KBM-7 (cell line): ENCODE results near the gene GLRA3.
"Not testable (repeated sequence)": the region's sequence is repeated elsewhere in the genome, so short reads cannot be mapped to it uniquely, and the experiment has no call there.

Source experiments
- DNase-seq: peaks from one replicate; pipeline ENCODE4 v3.0.0-alpha.2; 2015
- in situ Hi-C: fragments of 300-500 bp; cut with MboI; formaldehyde crosslinking; loops from 2 replicates; pipeline ENCODE4 v1.14.3; 2020; ENCODE audit warnings: low sequenced_read_pairs, low pct_unique_long_range_greater_than_20kb, mixed read lengths

Gene GLRA3

GRCh38 chr4:174826660-174827059 lies 2.4 kb downstream of the GLRA3 start:
- in situ Hi-C loops, result no loop called here
- DNase-seq, result no peak

GRCh38 chr4:174815282-174815681 lies 13.8 kb downstream of the GLRA3 start:
- DNase-seq, result no peak
- in situ Hi-C loops, result no loop called here

- in situ Hi-C loops, result no loop called here
- no peak for DNase-seq
Observed at GRCh38 chr4:174813292-174813691, 15.8 kb downstream of the GLRA3 start.

- in situ Hi-C loops, result no loop called here
- no peak for DNase-seq
Observed at GRCh38 chr4:174810834-174811233, 18.2 kb downstream of the GLRA3 start.

GRCh38 chr4:174808836-174809235 lies 20.2 kb downstream of the GLRA3 start:
- no peak for DNase-seq
- in situ Hi-C loops, result no loop called here

- no peak for DNase-seq
- in situ Hi-C loops, result no loop called here
Observed at GRCh38 chr4:174808119-174808518, 20.9 kb downstream of the GLRA3 start.

GRCh38 chr4:174805746-174806145 lies 23.3 kb downstream of the GLRA3 start:
- no peak for DNase-seq
- in situ Hi-C loops, result no loop called here

- in situ Hi-C loops, result no loop called here
- DNase-seq, result no peak
Observed at GRCh38 chr4:174794543-174795094, 34.4 kb downstream of the GLRA3 start.

GRCh38 chr4:174789657-174790056 lies 39.4 kb downstream of the GLRA3 start:
- no peak for DNase-seq
- in situ Hi-C loops, result no loop called here

GRCh38 chr4:174778274-174778986 lies 50.6 kb downstream of the GLRA3 start:
- DNase-seq, in situ Hi-C loops: not testable (repeated sequence)

GRCh38 chr4:174775366-174775765 lies 53.7 kb downstream of the GLRA3 start:
- in situ Hi-C loops, result no loop called here

GRCh38 chr4:174764105-174764729 lies 64.8 kb downstream of the GLRA3 start:
- in situ Hi-C loops, result no loop called here
- DNase-seq, result peak; percentile 33

More at GRCh38 chr4:174775366-174775765, 53.7 kb downstream of the GLRA3 start:
- DNase-seq, result no peak

GRCh38 chr4:174763454-174764104 lies 65.5 kb downstream of the GLRA3 start:
- no peak for DNase-seq
- in situ Hi-C loops, result no loop called here

GRCh38 chr4:174761451-174761850 lies 67.6 kb downstream of the GLRA3 start:
- in situ Hi-C loops, result no loop called here
- DNase-seq, result no peak

GRCh38 chr4:174757736-174758135 lies 71.3 kb downstream of the GLRA3 start:
- no peak for DNase-seq
- in situ Hi-C loops, result no loop called here

GRCh38 chr4:174753021-174753420 lies 76.0 kb downstream of the GLRA3 start:
- in situ Hi-C loops, result no loop called here
- DNase-seq, result no peak

GRCh38 chr4:174752026-174752425 lies 77.0 kb downstream of the GLRA3 start:
- DNase-seq, result no peak
- in situ Hi-C loops, result no loop called here

- in situ Hi-C loops, result no loop called here
- no peak for DNase-seq
Observed at GRCh38 chr4:174749091-174749490, 80.0 kb downstream of the GLRA3 start.

GRCh38 chr4:174746710-174747109 lies 82.3 kb downstream of the GLRA3 start:
- no peak for DNase-seq
- in situ Hi-C loops, result no loop called here

- in situ Hi-C loops, result no loop called here
Observed at GRCh38 chr4:174742561-174742960, 86.5 kb downstream of the GLRA3 start.

More at GRCh38 chr4:174742561-174742960, 86.5 kb downstream of the GLRA3 start:
- no peak for DNase-seq
